GM10266 (cell line): Measurements from ENCODE around the gene ANGPTL5.
A peak's percentile ranks its signal among the peaks of the same experiment; 100 is the strongest.
"Not testable (repeated sequence)": the region's sequence is repeated elsewhere in the genome, so short reads cannot be mapped to it uniquely, and the experiment has no call there.

Source experiments
- DNase-seq: peaks from one replicate; pipeline ENCODE4 v3.0.0; 2012; ENCODE audit errors: extremely low spot score
- CTCF ChIP-seq: IDR thresholded peaks from 2 replicates; pipeline ENCODE4 v1.5.1; 2012; ENCODE audit warnings: mild to moderate bottlenecking, low read depth; ENCODE audit not compliant: control insufficient read depth, insufficient read depth; ENCODE audit errors: missing control alignments

The ANGPTL5 gene

GRCh38 chr11:101866619-101867491, 49.5 kb downstream of the ANGPTL5 start:
- no peak for DNase-seq
- TF ChIP-seq CTCF: no peak

GRCh38 chr11:101864098-101864497, 52.2 kb downstream of the ANGPTL5 start:
- no peak for DNase-seq
- TF ChIP-seq CTCF: no peak

- DNase-seq: no peak
- no peak for TF ChIP-seq CTCF
Measured at GRCh38 chr11:101863361-101863760, 53.0 kb downstream of the ANGPTL5 start.

GRCh38 chr11:101862391-101863233, 53.7 kb downstream of the ANGPTL5 start:
- no peak for TF ChIP-seq CTCF
- no peak for DNase-seq

- DNase-seq: peak; percentile 46
- TF ChIP-seq CTCF: peak; percentile 83
Measured at GRCh38 chr11:101860696-101861427, 55.5 kb downstream of the ANGPTL5 start.

- not testable (repeated sequence) for DNase-seq
Measured at GRCh38 chr11:101852260-101852659, 64.1 kb downstream of the ANGPTL5 start.

- no peak for DNase-seq
Measured at GRCh38 chr11:101848262-101848661, 68.1 kb downstream of the ANGPTL5 start.

More at GRCh38 chr11:101848262-101848661, 68.1 kb downstream of the ANGPTL5 start:
- TF ChIP-seq CTCF: no peak
